Activated T-cell treated with anti-CD3 and anti-CD28 coated beads, Interleukin-2, amount 50 U/mL, for 4 hours (primary cell): ENCODE data around the gene RASIP1. TPM values are rescaled to one million over a fixed set of nuclear protein-coding genes. Genes with fewer than 3 reads are reported as not detected.
A peak's percentile ranks its signal among the peaks of the same experiment; 100 is the strongest.

Experiments
- ATAC-seq, 2 donors: fragments of 200-7000 bp; cut with Tn5 transposase; one replicate each; pipeline ENCODE4 v1.10.0; 2021
- DNase-seq: peaks from one replicate; pipeline ENCODE4 v3.0.0-alpha.2; 2020
- H3K27me3 Mint-ChIP-seq: one replicate; pipeline ENCODE4 v1.8.0; 2021; ENCODE audit warnings: low read depth, mixed read lengths
- H3K36me3 Mint-ChIP-seq: one replicate; pipeline ENCODE4 v1.8.0; 2022; ENCODE audit warnings: mixed read lengths; ENCODE audit not compliant: insufficient read depth
- H3K4me1 Mint-ChIP-seq: one replicate; pipeline ENCODE4 v1.8.0; 2021; ENCODE audit warnings: low read depth, mixed read lengths
- H3K4me3 Mint-ChIP-seq: one replicate; pipeline ENCODE4 v1.8.0; 2021; ENCODE audit warnings: mild to moderate bottlenecking, moderate library complexity, mixed read lengths
- H3K9me3 Mint-ChIP-seq: one replicate; pipeline ENCODE4 v1.8.0; 2021; ENCODE audit warnings: mixed read lengths
- total RNA-seq, 3 donors: library from RNA; stranded (reverse); gene quantifications; one replicate each; pipeline ENCODE4 v1.2.1, GENCODE V29; 2021

Gene RASIP1
- total RNA-seq, 3 donors from 2014 or later = 0.16 to 0.65 (median 0.18) TPM

- peaks cover 10% of the 10 kb centered on the region for H3K4me1 Mint-ChIP-seq
- peaks cover 19% of the 10 kb centered on the region for H3K27me3 Mint-ChIP-seq
- DNase-seq (no peak), ATAC-seq (peak; percentile 79 to 81)
- no peaks in the 10 kb centered on the region for H3K36me3 Mint-ChIP-seq
- H3K9me3 Mint-ChIP-seq = no peaks in the 10 kb centered on the region
- H3K4me3 Mint-ChIP-seq = peak within 1 kb of the TSS; percentile 19
Observed at GRCh38 chr19:48746738-48747575, 6.5 kb upstream of the RASIP1 start, which contains the start of gene IZUMO1. Gene IZUMO1, minus strand, starts transcription at chr19:48746909. Its CDS starts 1,050 bp downstream, at chr19:48745859.

- Mint-ChIP-seq H3K36me3 (no peaks in the 10 kb centered on the region), H3K27me3 (peaks cover 16% of the 10 kb centered on the region), H3K9me3 (no peaks in the 10 kb centered on the region), H3K4me1 (peaks cover 14% of the 10 kb centered on the region), H3K4me3 (no peak overlapping the region)
- DNase-seq (no peak), ATAC-seq (no peak)
Observed at GRCh38 chr19:48746110-48746509, 5.7 kb upstream of the RASIP1 start.

GRCh38 chr19:48745208-48745995 is 5.0 kb upstream of the RASIP1 start:
- Mint-ChIP-seq H3K4me1 (peaks cover 16% of the 10 kb centered on the region), H3K9me3 (no peaks in the 10 kb centered on the region), H3K36me3 (no peaks in the 10 kb centered on the region), H3K4me3 (no peak overlapping the region), H3K27me3 (peaks cover 13% of the 10 kb centered on the region)
- peak; percentile 40 for DNase-seq
- peak; percentile 74 to 83 for ATAC-seq

- Mint-ChIP-seq H3K4me1 (peaks cover 22% of the 10 kb centered on the region), H3K4me3 (no peak overlapping the region), H3K9me3 (no peaks in the 10 kb centered on the region), H3K36me3 (no peaks in the 10 kb centered on the region), H3K27me3 (peaks cover 13% of the 10 kb centered on the region)
- DNase-seq = no peak
- ATAC-seq = no peak
Observed at GRCh38 chr19:48742096-48742495, 1.7 kb upstream of the RASIP1 start.

- H3K27me3 Mint-ChIP-seq = peaks cover 9% of the 10 kb centered on the region
- H3K4me1 Mint-ChIP-seq = peaks cover 20% of the 10 kb centered on the region
- H3K4me3 Mint-ChIP-seq = no peak overlapping the region
- DNase-seq = no peak
- H3K36me3 Mint-ChIP-seq = no peaks in the 10 kb centered on the region
- ATAC-seq = no peak
- H3K9me3 Mint-ChIP-seq = no peaks in the 10 kb centered on the region
Observed at GRCh38 chr19:48741129-48741999, 954 bp upstream of the RASIP1 start.

- Mint-ChIP-seq H3K4me3 (no peak overlapping the region), H3K36me3 (no peaks in the 10 kb centered on the region), H3K4me1 (peaks cover 18% of the 10 kb centered on the region), H3K27me3 (no peaks in the 10 kb centered on the region), H3K9me3 (no peaks in the 10 kb centered on the region)
- ATAC-seq (peak; percentile 2 to 7), DNase-seq (no peak)
Observed at GRCh38 chr19:48739404-48740163, 826 bp downstream of the RASIP1 start.

GRCh38 chr19:48738557-48739403 is 1.6 kb downstream of the RASIP1 start:
- Mint-ChIP-seq H3K27me3 (no peaks in the 10 kb centered on the region), H3K36me3 (no peaks in the 10 kb centered on the region), H3K4me3 (peak overlapping the region; percentile 68), H3K9me3 (no peaks in the 10 kb centered on the region), H3K4me1 (peaks cover 18% of the 10 kb centered on the region)
- peak; percentile 92 to 95 for ATAC-seq
- DNase-seq = peak; percentile 92

GRCh38 chr19:48737360-48737998 is 2.9 kb downstream of the RASIP1 start:
- Mint-ChIP-seq H3K27me3 (no peaks in the 10 kb centered on the region), H3K4me1 (peaks cover 18% of the 10 kb centered on the region), H3K9me3 (no peaks in the 10 kb centered on the region), H3K36me3 (no peaks in the 10 kb centered on the region), H3K4me3 (no peak overlapping the region)
- ATAC-seq (no peak), DNase-seq (no peak)

- no peak for ATAC-seq
- peaks cover 8% of the 10 kb centered on the region for H3K4me1 Mint-ChIP-seq
- DNase-seq = no peak
- H3K4me3 Mint-ChIP-seq = no peak overlapping the region
- no peaks in the 10 kb centered on the region for H3K27me3 Mint-ChIP-seq
- no peaks in the 10 kb centered on the region for H3K36me3 Mint-ChIP-seq
- no peaks in the 10 kb centered on the region for H3K9me3 Mint-ChIP-seq
Observed at GRCh38 chr19:48735031-48735615, 5.3 kb downstream of the RASIP1 start.

- Mint-ChIP-seq H3K36me3 (no peaks in the 10 kb centered on the region), H3K4me1 (peaks cover 4% of the 10 kb centered on the region), H3K27me3 (no peaks in the 10 kb centered on the region), H3K9me3 (no peaks in the 10 kb centered on the region), H3K4me3 (no peak overlapping the region)
- DNase-seq (no peak), ATAC-seq (no peak)
Observed at GRCh38 chr19:48734625-48735024, 5.8 kb downstream of the RASIP1 start.

- DNase-seq (no peak), ATAC-seq (no peak)
- Mint-ChIP-seq H3K27me3 (no peaks in the 10 kb centered on the region), H3K36me3 (peaks cover 2% of the 10 kb centered on the region), H3K4me3 (no peak overlapping the region), H3K4me1 (peaks cover 5% of the 10 kb centered on the region), H3K9me3 (peaks cover 2% of the 10 kb centered on the region)
Observed at GRCh38 chr19:48731452-48731851, 9.0 kb downstream of the RASIP1 start.

- Mint-ChIP-seq H3K4me3 (no peak overlapping the region), H3K9me3 (peaks cover 12% of the 10 kb centered on the region), H3K4me1 (peaks cover 19% of the 10 kb centered on the region), H3K27me3 (no peaks in the 10 kb centered on the region), H3K36me3 (peaks cover 6% of the 10 kb centered on the region)
- DNase-seq (no peak), ATAC-seq (no peak)
Observed at GRCh38 chr19:48728911-48729664, 11.3 kb downstream of the RASIP1 start.
